ENCODE results near the gene FGL2. TPM values are rescaled to one million over a fixed set of nuclear protein-coding genes. Genes with fewer than 3 reads are reported as not detected.
A peak's percentile ranks its signal among the peaks of the same experiment; 100 is the strongest.
"Not testable (repeated sequence)": the region's sequence is repeated elsewhere in the genome, so short reads cannot be mapped to it uniquely, and the experiment has no call there.

FGL2 gene
- 27.9 TPM for polyA plus RNA-seq (ENCODE audit: insufficient read length)

DNA sequence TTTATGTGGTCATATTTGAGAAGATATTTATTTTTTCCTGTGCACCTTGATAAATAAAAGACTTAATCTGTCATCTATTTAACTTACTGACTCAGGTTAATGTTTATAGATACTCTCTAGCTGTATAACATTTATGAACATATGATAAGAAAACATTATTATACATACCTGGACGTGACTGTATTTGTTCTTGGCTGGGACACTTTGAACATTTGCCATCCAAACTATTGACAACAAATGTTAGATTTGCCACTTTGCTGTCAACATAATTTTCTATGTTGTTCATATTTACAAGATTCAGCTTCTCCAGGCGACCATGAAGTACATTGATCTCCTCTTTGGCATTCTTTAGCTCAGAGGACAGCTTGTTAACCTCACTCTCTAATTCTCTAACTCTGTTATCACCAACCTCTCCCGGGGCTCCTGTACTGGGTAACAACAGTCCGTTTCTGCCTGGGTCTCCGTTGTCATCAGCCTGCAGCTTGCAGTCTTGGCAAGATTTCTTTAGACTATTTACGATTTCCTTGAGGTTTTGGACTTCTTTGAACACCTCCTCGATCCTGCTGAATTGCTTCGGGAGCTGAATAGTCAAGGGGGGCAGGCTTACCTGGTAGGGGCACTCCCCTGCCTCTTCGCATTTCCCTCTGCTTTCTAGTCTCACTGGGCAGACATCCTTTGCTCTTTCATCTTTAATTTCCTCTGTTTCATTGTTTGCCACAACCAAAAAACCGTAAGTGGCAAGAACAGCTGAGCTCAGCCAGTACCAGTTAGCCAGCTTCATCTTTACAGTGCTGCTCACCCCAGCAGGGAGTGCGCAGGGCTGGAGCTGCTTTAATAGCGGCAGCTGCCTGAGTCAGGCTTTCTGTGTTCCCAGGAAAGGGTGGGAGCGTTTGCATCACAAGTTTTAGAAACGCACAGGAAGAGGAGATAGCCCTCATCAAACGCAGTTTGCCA, at the start of gene FGL2:
Gene FGL2 (minus strand): TSS at position 807 of the 954 bp plus-strand sequence. CDS start 26 bp downstream, at position 781.
- peak; percentile 36 for DNase-seq (ENCODE audit: low read depth)

DNA sequence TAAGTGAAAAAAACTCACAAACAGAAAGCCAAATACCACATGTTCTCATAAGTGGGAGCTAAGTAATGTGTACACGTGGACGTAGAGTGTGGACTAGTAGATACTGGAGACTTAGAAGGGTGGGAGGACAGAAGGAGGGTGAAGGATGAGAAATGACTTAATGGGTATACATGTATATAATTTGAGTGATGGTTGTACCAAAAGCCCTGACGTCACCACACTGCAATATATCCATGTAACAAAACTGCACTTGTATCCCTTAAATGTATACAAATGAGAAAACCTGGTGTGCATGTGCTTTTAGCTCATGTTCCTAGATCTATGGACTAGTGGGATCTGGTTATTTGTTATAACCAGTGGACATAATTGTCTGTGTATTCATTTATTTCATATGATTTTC, 48.5 kb upstream of the FGL2 start:
- DNase-seq (ENCODE audit: low read depth), result no peak

DNA sequence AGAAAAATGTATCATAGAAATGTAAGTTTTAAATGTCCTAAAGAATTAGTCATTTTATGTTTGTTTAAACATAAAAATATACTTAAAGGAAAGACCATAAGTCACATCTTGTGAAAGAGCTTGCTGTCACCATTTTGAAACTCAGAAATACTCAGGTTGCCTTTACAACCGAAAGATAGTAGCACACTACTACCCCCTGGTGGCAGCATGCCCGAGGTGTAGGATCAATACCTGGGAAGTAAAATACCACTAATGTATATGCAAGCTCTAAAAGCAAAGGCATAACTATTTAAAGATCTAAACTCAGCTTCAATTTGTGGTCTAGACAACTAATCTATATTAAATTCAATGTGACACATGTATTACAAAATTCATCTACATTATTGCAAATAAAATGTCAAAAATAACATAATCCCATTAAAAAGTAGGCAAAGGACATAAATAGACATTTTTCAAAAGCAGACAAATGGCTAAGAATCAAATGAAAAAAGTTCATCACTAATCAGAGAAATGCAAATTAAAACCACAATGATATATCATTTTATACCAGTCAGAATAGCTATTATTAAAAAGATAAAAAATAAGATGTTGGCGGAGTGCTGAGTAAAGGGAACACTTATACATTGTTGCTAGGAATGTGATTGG, 47.7 kb upstream of the FGL2 start:
- no peak for DNase-seq (ENCODE audit: low read depth)

DNA sequence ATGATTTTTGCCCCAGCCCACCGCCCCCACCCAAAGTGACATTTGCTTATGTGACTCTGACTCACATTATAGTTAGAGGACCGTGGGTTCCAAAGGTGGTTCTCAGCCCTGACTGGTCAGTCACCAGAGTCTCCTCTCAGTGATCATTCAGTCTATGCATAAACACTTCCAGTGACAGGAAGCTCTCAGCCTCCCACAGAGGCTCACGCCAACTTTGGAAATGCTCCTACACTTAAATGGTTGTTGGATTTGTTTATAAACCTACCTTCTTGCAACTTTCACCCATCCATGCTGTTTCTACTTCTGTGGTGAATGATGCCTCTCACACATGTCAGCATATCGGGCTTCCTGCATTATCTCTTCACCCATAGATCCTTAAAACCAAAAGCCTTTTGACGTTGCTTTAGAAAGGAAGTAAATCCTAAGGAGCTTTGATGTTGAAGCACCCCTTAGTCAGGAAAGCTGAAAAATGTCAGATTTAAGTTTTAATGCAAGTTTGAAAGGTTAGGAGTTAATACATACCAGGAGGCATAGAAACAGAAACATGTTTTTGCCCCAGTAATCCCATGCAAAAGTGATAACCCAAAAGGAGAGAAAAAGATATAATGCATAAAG, 46.5 kb upstream of the FGL2 start:
- no peak for DNase-seq (ENCODE audit: low read depth)

GRCh38 chr7:77245015-77245755, 45.6 kb upstream of the FGL2 start:
- no peak for DNase-seq (ENCODE audit: low read depth)

DNA sequence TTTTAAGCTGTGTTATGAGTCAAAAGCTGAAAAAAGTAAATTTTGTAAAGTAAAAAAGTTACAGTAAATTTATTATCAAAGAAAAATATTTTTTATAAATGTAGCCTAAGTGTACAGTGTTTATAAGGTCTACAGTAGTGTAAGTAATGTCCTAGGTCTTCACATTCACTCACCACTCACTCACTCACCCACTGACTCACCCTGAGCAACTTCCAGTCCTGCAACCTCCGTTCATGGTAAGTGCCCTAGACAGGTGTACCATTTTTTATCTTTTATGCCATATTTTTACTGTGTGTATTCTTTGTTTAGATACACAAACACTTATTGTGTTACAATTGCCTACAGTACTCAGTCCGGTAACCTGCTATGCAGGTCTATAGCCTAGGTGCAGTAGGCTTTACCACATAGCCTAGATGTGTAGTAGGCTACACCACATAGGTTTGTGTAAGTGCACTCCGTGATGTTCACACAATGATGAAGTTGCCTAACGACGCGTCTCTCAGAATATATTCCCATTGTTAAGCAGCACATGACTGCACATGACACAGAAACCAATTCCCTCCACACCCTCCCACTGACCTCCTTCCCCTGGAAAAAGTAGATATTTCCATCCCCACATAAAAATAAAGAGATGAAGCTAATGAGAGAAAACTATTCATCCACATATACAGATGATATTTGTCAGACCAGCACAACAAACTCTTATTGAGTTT, 44.8 kb upstream of the FGL2 start:
- DNase-seq (ENCODE audit: low read depth), result no peak

- no peak for DNase-seq (ENCODE audit: low read depth)
Measured at GRCh38 chr7:77242554-77242953, 42.9 kb upstream of the FGL2 start.

DNA sequence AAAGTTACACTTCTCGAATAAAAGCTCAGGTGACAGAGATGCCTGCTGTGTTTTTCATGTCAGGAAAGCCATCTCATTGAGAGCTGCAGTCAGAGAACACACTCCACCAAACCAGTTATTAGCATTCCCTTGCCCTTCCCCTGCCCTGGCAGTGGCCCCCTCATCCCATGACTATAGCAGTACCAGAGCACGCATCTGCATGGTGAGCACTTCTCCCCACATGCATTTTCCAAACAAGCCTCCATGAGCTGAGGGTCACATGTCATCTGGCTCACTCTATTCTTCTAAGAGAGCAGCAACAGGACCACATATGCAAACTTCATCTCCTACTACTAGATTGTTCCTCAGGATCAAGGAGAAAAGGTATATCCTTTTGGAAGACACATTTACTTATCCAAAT, 42.4 kb upstream of the FGL2 start:
- DNase-seq (ENCODE audit: low read depth), result no peak

GRCh38 chr7:77239471-77239870, 39.9 kb upstream of the FGL2 start:
- DNase-seq (ENCODE audit: low read depth), result no peak

DNA sequence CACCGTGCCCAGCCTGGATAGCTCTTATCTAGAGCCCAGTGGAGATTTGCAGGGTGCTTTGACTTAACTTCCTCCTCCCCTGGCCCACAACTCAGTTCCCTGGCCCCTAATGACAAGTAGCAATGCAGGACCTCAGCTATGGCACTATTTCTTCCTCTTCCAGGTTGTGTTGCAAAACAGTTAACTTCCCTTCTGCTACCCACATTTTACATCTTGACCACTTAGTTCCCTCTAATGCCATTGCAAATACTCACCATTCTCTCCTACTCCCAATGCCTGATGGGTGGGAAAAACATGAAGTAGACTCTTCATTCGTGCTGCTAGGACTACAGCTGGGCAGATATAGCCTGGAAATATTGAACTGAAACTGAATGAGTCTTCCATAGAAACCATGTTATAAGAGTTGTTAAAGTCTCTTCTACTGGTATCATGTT, 39.1 kb upstream of the FGL2 start:
- DNase-seq (ENCODE audit: low read depth), result no peak

GRCh38 chr7:77235276-77235675, 35.7 kb upstream of the FGL2 start:
- no peak for DNase-seq (ENCODE audit: low read depth)

GRCh38 chr7:77232467-77232866, 32.8 kb upstream of the FGL2 start:
- no peak for DNase-seq (ENCODE audit: low read depth)

GRCh38 chr7:77228795-77229194, 29.2 kb upstream of the FGL2 start:
- not testable (repeated sequence) for DNase-seq (ENCODE audit: low read depth)

DNA sequence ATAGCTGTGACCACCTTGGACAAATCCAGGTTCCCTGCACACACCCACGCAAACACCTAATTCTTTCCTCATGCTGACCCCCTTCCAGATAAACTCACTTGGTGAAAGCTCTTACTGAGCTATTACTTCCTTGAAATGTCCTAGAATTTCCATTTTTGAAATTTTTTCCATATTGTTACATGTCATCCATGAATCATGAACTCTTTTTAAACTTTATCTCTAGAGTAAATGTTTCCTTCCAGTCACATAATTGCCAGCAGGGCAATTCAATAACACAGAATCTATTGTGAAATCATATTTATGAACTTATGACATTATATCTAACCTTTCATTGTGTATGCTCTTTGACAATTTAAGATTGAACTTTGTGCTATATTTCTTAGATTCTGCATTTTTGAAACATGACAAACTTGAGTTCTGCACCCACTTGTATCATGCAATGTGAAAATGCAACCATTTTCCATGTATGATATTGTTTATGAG, 26.8 kb upstream of the FGL2 start:
- no peak for DNase-seq (ENCODE audit: low read depth)

DNA sequence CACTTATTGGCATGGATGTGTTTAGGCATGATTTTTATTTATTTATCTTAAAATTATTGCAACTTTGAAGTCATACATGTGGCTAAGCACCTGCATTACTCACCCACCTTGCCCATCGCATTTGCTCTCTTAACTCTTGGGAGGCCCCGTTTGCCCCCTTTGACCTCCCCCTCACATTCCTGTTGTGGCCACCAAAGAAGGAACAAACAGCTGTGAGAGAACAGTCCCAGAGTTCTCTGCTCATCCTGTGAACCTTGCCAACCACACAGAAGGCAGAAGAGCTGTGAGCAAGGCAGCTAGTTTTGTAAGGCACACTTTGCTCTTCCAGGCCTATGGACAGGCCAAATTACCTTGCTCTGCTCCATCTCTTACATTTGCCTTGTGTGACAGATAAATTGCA, 23.6 kb upstream of the FGL2 start:
- DNase-seq (ENCODE audit: low read depth), result no peak

GRCh38 chr7:77222819-77223218, 23.2 kb upstream of the FGL2 start:
- no peak for DNase-seq (ENCODE audit: low read depth)

GRCh38 chr7:77222065-77222464, 22.4 kb upstream of the FGL2 start:
- DNase-seq (ENCODE audit: low read depth), result no peak

DNA sequence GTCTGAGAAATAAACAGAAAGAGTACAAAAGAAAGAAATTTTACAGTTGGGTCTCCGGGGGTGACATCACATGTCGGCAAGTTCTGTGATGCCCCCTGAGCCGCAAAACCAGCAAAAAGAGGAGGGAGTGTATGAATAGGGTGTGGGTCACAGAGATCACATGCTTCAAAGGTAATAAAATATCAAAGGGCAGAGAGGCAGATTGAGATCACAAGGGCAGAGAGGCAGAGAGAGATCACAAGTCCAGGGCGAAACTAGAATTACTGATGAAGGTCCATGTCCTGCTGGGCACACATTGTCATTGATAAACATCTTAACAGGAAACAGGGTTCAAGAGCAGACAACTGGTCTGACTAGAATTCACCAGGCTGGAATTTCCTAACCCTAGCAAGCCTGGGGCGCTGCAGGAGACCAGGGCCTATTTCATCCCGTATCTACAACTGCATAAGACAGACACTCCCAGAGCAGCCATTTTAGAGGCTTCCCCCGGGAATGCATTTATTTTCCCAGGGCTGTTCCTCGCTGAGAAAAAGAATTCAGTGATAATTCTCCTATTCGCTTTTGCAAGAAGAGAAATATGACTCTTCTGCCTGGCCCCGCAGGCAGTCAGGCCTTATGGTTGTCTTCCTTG, 20.2 kb upstream of the FGL2 start:
- not testable (repeated sequence) for DNase-seq (ENCODE audit: low read depth)

GRCh38 chr7:77217474-77218185, 18.0 kb upstream of the FGL2 start:
- no peak for DNase-seq (ENCODE audit: low read depth)

All from forelimb muscle (tissue), 1 donor.